ENCODE measurements around the gene VTA1. TPM values are rescaled to one million over a fixed set of nuclear protein-coding genes. Genes with fewer than 3 reads are reported as not detected.

The VTA1 gene
- total and polyA plus RNA-seq, 7 donors, result 33.3 to 62.0 (median 39.3) TPM

DNA sequence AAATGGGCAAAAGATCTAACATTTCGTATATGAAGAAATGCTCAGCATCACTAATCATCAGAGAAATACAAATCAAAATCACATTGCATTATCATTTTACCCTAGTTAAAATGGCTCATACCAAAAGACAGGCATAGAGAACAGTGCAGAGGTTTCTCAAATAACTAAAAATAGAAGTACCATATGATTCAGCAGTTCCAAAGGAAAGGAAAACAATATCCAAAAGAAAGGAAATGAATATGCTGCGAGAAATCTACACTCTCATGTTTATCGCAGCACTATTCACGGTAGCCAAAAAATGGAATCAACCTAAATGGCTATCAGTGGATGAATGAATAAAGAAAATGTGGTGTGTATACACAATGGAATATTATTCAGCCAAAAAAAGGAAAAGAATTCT is 63.5 kb downstream of the VTA1 start:
- Histone ChIP-seq H3K27me3 (no peaks in the 10 kb centered on the region), H3K9me3 (no peaks in the 10 kb centered on the region), H3K4me1 (no peaks in the 10 kb centered on the region), H3K27ac (no peak overlapping the region), H3K36me3 (peaks cover 0 to 13% (median 10%) of the 10 kb centered on the region in 4 donors), H3K4me3 (no peak overlapping the region)
- 95 to 97% methylated on average over 4 of the region's 4 CpGs for WGBS, 2 donors
- intact Hi-C loops (cut with DNase I), result no loop called here
- TF ChIP-seq, protein P1, sequence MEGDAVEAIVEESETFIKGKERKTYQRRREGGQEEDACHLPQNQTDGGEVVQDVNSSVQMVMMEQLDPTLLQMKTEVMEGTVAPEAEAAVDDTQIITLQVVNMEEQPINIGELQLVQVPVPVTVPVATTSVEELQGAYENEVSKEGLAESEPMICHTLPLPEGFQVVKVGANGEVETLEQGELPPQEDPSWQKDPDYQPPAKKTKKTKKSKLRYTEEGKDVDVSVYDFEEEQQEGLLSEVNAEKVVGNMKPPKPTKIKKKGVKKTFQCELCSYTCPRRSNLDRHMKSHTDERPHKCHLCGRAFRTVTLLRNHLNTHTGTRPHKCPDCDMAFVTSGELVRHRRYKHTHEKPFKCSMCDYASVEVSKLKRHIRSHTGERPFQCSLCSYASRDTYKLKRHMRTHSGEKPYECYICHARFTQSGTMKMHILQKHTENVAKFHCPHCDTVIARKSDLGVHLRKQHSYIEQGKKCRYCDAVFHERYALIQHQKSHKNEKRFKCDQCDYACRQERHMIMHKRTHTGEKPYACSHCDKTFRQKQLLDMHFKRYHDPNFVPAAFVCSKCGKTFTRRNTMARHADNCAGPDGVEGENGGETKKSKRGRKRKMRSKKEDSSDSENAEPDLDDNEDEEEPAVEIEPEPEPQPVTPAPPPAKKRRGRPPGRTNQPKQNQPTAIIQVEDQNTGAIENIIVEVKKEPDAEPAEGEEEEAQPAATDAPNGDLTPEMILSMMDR (IDR thresholded peaks at IDR 0.05), result no peak
- TF ChIP-seq EP300 (IDR thresholded peaks at IDR 0.05) (no peak), POLR2A (IDR thresholded peaks at IDR 0.05) (no peak), POLR2AphosphoS5 (IDR thresholded peaks at IDR 0.05) (no peak)
- no peak for DNase-seq

GRCh38 chr6:142213402-142213801 is 66.3 kb downstream of the VTA1 start:
- Histone ChIP-seq H3K27ac (no peak overlapping the region), H3K4me1 (no peaks in the 10 kb centered on the region), H3K4me3 (no peak overlapping the region), H3K9me3 (no peaks in the 10 kb centered on the region), H3K36me3 (peaks cover 0 to 15% (median 11%) of the 10 kb centered on the region in 4 donors), H3K27me3 (no peaks in the 10 kb centered on the region)
- intact Hi-C loops (cut with DNase I), result no loop called here
- DNase-seq, result no peak
- TF ChIP-seq, protein P1 (IDR thresholded peaks at IDR 0.05), result no peak
- TF ChIP-seq POLR2AphosphoS5 (IDR thresholded peaks at IDR 0.05) (no peak), POLR2A (IDR thresholded peaks at IDR 0.05) (no peak), EP300 (IDR thresholded peaks at IDR 0.05) (no peak)
- 97 to 99% methylated on average over 1 of the region's 1 CpG for WGBS, 2 donors

GRCh38 chr6:142218446-142218845 is 71.4 kb downstream of the VTA1 start:
- 86 to 89% methylated on average over 2 of the region's 2 CpGs for WGBS, 2 donors
- TF ChIP-seq POLR2A (IDR thresholded peaks at IDR 0.05) (no peak), EP300 (IDR thresholded peaks at IDR 0.05) (no peak), POLR2AphosphoS5 (IDR thresholded peaks at IDR 0.05) (no peak)
- TF ChIP-seq, protein P1 (IDR thresholded peaks at IDR 0.05), result no peak
- intact Hi-C loops (cut with DNase I), result no loop called here

DNA sequence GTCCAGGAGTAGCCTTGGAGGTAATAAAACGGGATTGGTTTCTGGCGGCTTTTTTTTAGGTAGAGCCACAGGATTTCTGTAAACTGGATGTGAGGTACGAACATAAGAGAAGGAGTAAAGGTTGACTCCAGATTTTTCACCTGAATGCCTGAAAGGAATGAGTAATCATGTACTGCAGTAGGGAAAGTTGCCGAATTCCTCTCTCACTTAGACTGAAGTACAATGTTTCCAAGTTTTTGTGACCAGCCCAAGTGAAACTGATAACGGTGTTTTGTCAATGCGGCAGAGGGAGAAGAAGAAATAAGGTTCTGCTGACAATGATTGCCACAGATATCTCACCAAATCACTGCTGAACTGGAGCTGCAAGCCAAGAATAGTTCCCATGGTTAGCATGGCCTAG is 75.0 kb downstream of the VTA1 start:
- peaks cover 0 to 14% (median 0%) of the 10 kb centered on the region in 4 donors for H3K36me3 ChIP-seq
- no peak for TF ChIP-seq POLR2AphosphoS5 (IDR thresholded peaks at IDR 0.05)
- TF ChIP-seq, protein P1 (IDR thresholded peaks at IDR 0.05), result no peak
- H3K27me3 ChIP-seq, result no peaks in the 10 kb centered on the region
- intact Hi-C loops (cut with DNase I), result no loop called here
- H3K27ac ChIP-seq, result no peak overlapping the region
- DNase-seq, result no peak
- H3K4me3 ChIP-seq, result no peak overlapping the region
- no peaks in the 10 kb centered on the region for H3K9me3 ChIP-seq
- H3K4me1 ChIP-seq, result no peaks in the 10 kb centered on the region
- WGBS, 2 donors, result 94 to 96% methylated on average over 6 of the region's 6 CpGs

More at GRCh38 chr6:142218446-142218845, 71.4 kb downstream of the VTA1 start:
- peaks cover 0 to 18% (median 7%) of the 10 kb centered on the region in 4 donors for H3K36me3 ChIP-seq
- H3K4me1 ChIP-seq, result no peaks in the 10 kb centered on the region
- H3K27me3 ChIP-seq, result no peaks in the 10 kb centered on the region
- no peak for DNase-seq
- H3K27ac ChIP-seq, result no peak overlapping the region
- H3K4me3 ChIP-seq, result no peak overlapping the region
- no peaks in the 10 kb centered on the region for H3K9me3 ChIP-seq

DNA sequence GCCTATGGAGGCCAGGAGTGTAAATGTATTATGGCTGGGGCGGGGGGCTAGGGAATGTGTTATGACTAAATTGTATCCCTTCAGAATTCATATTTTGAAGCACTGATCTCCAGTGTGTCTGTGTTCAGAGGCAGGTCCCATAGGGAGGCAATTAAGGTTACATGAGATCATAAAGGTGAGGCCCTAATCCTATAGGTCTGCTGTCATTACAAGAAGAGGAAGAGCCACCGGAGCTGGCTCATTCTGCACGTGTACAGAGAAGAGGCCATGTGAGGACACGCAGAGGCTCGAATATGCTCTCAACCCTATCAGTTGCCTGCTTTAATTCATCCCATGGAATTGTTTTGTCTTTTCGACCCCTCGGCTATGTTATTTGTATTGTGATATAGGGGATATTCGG is 76.9 kb downstream of the VTA1 start:
- no peak overlapping the region for H3K4me3 ChIP-seq
- intact Hi-C loops (cut with DNase I), result no loop called here
- TF ChIP-seq, protein P1 (IDR thresholded peaks at IDR 0.05), result no peak
- TF ChIP-seq POLR2A (IDR thresholded peaks at IDR 0.05) (no peak), EP300 (IDR thresholded peaks at IDR 0.05) (no peak), POLR2AphosphoS5 (IDR thresholded peaks at IDR 0.05) (no peak)
- H3K4me1 ChIP-seq, result no peaks in the 10 kb centered on the region
- 67 to 82% methylated on average over 8 of the region's 8 CpGs for WGBS, 2 donors
- DNase-seq, result no peak
- H3K9me3 ChIP-seq, result peaks cover 0 to 2% (median 0%) of the 10 kb centered on the region in 4 donors
- no peak overlapping the region for H3K27ac ChIP-seq
- H3K36me3 ChIP-seq, result peaks cover 0 to 7% (median 0%) of the 10 kb centered on the region in 4 donors
- H3K27me3 ChIP-seq, result no peaks in the 10 kb centered on the region
